Measurements from ENCODE around the gene SLC28A3. TPM values are rescaled to one million over a fixed set of nuclear protein-coding genes. Genes with fewer than 3 reads are reported as not detected.

The SLC28A3 gene, protein sequence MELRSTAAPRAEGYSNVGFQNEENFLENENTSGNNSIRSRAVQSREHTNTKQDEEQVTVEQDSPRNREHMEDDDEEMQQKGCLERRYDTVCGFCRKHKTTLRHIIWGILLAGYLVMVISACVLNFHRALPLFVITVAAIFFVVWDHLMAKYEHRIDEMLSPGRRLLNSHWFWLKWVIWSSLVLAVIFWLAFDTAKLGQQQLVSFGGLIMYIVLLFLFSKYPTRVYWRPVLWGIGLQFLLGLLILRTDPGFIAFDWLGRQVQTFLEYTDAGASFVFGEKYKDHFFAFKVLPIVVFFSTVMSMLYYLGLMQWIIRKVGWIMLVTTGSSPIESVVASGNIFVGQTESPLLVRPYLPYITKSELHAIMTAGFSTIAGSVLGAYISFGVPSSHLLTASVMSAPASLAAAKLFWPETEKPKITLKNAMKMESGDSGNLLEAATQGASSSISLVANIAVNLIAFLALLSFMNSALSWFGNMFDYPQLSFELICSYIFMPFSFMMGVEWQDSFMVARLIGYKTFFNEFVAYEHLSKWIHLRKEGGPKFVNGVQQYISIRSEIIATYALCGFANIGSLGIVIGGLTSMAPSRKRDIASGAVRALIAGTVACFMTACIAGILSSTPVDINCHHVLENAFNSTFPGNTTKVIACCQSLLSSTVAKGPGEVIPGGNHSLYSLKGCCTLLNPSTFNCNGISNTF
- total RNA-seq, result 0.65 and 0.76 TPM in 2 replicates

DNA sequence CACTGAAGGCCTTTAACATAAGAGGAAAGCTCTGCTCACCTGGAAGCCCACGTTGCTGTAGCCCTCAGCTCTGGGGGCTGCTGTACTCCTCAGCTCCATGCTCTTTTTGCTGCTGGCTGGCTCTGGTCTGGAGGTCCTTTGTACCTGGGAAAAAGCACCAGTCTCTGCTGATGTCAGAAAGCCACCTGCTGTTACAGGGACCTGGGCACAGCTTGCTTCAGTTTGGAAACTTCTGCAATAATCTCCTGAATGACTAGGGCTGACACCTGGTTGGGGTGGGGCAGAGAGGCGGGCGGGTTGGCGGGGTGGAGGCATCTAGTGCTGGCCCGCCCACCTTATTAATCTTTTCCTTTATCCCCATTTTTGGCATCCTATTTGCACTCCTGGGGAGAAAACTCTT is at the start of gene SLC28A3:
SLC28A3 (minus strand) TSS at position 224 of the 400 bp plus-strand sequence; CDS start at position 99, 125 bp downstream.

Measured in articular chondrocyte of knee joint (primary cell).